CD4-positive, alpha-beta T cell treated with Interferon gamma for 1 hour (primary cell): Measurements from ENCODE around the gene SPATA31E1.
"Not testable (repeated sequence)": the region's sequence is repeated elsewhere in the genome, so short reads cannot be mapped to it uniquely, and the experiment has no call there.

Experiments
- DNase-seq: peaks from one replicate; pipeline ENCODE4 v3.0.0-alpha.2; 2020

The SPATA31E1 gene

GRCh38 chr9:87937352-87937751 lies 54.7 kb downstream of the SPATA31E1 start:
- not testable (repeated sequence) for DNase-seq

- DNase-seq, result not testable (repeated sequence)
Measured at GRCh38 chr9:87937918-87938317, 55.2 kb downstream of the SPATA31E1 start.

- not testable (repeated sequence) for DNase-seq
Measured at GRCh38 chr9:87938336-87938735, 55.7 kb downstream of the SPATA31E1 start.
